Glomerular visceral epithelial cell (primary cell): Measurements from ENCODE around the gene HNRNPC.
"Not testable (repeated sequence)": the region's sequence is repeated elsewhere in the genome, so short reads cannot be mapped to it uniquely, and the experiment has no call there.

ENCODE experiments used
- DNase-seq: peaks from one replicate; pipeline ENCODE4 v3.0.0-alpha.2; 2016; ENCODE audit errors: extremely low spot score

Gene HNRNPC

GRCh38 chr14:21244544-21244943 lies 24.7 kb downstream of the HNRNPC start:
- no peak for DNase-seq

GRCh38 chr14:21241218-21241819 lies 27.9 kb downstream of the HNRNPC start:
- no peak for DNase-seq

DNA sequence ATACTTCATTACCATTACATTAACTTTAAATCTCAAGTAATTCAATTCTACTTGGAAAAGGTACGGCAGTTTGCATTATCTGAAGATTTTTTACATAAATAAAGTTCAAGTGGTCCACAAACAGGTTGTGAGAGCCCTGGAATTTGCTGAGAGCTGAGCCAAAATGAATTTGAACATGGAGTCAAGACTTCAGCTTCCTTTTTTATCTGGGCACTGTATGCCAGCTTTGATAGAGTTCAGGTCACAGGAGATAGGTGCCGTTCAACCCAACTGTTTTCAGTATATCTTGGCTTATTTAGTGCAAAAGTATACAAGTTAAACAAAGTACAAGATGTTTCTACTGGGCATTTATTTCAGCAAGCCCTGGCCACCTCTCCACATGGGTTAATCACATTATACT lies 28.8 kb downstream of the HNRNPC start:
- DNase-seq = no peak

DNA sequence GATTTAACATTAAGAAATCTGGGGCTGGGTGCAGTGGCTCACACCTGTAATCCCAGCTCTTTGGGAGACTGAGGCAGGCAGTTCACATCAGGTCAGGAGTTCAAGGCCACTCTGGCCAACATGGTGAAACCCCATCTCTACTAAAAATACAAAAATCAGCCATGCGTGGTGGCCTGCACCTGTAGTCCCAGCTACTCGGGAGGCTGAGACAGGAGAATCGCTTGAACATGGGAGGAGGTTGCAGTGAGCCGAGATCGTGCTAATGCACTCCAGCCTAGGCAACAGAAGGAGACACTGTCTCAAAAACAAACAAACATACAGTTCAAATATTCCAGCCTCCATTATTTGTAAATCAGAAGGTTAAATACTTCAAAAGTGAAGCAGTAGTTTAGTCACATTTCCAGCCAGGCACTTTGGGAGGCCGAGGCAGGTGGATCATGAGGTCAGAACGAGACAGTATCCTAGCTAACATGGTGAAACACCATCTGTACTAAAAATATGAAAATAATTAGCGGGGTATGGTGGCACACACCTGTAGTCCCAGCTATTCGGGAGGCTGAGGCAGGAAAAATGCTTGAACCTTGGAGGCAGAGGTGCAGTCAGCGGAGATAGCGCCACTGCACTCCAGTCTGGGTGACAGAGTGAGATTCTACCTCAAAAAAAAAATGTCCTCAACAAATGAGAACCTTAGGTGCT lies 30.3 kb downstream of the HNRNPC start:
- no peak for DNase-seq

GRCh38 chr14:21236948-21237797 lies 32.1 kb downstream of the HNRNPC start:
- no peak for DNase-seq

- no peak for DNase-seq
Observed at GRCh38 chr14:21234112-21234511, 35.1 kb downstream of the HNRNPC start.

DNA sequence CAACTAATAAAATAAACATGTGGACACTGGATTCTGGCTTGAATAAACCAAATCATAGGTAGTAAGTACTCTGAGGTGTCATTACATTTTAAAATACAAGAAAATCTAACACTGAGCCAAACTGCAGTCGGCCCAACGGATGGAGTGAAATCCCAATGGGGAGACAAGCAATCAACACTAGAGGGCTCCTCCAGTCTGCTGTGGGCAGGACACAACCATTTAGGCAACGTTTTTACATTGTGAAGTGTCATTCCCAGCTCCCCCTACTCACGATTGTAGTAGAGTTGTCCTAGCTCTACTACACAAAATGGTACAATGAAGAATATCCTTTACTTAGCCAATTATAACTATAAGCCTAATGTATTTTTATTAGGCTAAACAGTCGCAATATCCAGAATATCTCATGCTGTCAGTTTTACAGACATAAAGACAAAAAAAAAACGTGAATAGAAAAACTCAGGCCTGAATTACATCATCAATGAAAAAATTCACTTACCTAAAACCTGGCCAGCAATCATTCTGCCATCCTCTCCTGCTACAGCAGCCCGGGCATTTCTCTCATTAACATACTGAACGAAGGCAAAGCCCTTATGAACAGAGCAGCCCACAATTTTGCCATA lies 35.7 kb downstream of the HNRNPC start:
- DNase-seq = no peak

- no peak for DNase-seq
Observed at GRCh38 chr14:21231020-21231652, 38.1 kb downstream of the HNRNPC start.

DNA sequence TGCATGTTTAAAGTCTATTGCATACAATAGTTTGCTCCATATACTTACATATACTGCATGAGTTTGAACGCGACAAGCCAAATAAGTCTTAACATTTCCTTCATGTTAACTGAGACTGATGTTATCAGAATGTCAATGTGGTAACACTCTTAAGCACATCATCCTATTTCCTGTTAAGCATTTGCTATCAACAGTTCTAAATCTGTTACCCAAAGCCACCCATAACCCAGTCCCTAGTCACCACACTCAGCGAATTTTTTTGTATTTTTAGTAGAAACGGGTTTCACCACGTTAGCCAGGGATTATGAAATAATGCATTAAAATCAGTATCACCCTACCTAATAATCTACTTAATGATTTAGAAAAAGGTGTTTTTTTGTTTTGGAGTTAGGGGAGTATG lies 39.4 kb downstream of the HNRNPC start:
- no peak for DNase-seq

DNA sequence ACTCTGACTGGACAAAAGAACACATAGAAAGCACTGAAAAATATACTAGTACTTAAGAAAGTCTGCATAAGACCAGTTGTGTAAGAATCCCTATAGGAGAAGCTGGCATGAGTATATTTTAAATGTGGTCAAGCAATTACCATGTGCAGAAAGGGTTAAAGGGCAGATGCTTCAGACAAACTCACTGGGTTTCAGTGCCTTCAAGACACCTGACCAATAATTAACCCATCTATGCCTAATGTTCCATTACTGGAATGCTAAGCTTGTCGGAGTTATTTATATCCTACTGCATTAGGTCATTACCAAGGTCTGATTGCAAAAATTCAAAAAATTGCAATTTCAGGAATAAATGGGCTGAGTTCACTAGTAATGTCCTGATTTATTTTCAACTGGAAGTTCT lies 41.3 kb downstream of the HNRNPC start:
- peak; percentile 81 for DNase-seq

GRCh38 chr14:21227150-21227549 lies 42.1 kb downstream of the HNRNPC start:
- DNase-seq = no peak

DNA sequence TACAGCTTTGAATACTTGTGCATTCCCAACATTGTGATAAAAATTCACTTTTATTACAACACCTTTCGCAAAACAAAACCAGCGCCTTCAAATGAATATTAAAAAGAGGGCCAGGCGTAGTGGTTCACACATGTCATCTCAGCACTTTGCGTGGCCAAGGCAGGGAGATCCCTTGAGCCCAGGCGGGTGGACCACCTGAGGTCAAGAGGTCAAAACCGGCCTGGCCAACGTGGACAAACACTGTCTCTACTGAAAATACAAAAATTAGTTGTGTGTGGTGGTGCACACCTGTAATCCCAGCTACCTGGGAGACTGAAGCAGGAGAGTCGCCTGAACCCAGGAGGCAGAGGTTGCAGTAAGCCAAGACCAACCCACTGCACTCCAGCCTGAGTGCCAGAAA lies 42.8 kb downstream of the HNRNPC start:
- DNase-seq = no peak

DNA sequence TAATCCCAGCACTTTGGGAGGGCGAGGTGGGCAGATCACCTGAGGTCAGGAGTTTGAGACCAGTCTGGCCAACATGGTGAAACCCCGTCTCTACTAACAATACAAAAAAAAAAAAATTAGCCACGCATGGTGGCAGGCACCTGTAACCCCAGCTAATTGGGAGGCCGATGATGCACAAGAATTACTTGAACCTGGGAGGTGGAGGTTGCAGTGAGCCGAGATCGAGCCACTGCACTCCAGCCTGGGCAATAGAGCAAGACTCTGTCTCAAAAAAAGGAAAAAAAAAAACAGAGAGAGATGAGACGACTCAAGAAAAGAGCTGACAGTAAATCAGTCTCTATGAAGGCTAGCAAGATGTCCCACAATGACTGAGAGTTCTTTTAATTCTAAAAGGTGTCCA lies 44.1 kb downstream of the HNRNPC start:
- DNase-seq = not testable (repeated sequence)

GRCh38 chr14:21220874-21221477 lies 48.3 kb downstream of the HNRNPC start:
- DNase-seq = no peak

DNA sequence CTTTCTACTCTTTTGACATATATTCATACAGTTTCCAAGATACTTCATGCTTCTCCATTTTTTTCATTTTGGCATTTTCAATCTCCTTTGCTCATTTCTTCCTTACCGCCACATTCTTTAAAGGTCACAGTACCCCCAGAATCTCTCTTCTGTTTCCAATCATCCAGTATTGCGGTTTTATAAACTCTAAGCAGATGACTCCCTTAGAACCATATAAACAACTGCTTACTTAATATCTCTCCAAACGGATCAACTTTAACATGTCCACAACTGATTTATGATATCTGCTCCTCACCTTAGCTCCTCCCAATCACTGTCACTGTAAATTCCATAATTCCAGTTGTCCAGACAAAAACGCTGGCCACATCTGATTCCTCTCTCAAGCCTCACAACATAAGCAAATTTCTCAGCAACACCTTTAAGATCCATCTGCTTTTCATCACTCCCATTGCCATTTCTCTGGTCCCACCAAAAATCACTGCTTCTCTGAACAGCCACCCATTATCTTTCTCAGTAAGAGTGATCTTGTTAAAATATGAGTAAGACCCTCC lies 49.6 kb downstream of the HNRNPC start:
- no peak for DNase-seq

- no peak for DNase-seq
Observed at GRCh38 chr14:21219120-21219519, 50.1 kb downstream of the HNRNPC start.

DNA sequence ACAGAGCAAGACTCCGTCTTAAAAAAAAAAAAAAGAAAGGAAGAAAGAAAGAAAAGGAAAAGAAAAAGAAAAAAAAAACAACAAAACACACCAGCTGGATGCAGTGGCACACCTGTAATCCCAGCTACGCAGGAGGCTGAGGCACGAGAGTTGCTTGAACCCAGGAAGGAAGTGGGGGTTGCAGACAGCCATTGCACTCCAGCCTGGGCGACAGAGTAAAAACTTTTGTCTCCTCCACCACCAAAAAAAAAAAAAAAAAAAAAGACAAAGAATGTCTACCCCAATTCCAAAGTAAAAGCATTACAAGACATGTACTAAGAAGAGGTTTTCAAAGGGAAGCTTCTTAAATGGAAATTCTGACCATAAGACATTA lies 53.4 kb downstream of the HNRNPC start:
- DNase-seq = no peak

DNA sequence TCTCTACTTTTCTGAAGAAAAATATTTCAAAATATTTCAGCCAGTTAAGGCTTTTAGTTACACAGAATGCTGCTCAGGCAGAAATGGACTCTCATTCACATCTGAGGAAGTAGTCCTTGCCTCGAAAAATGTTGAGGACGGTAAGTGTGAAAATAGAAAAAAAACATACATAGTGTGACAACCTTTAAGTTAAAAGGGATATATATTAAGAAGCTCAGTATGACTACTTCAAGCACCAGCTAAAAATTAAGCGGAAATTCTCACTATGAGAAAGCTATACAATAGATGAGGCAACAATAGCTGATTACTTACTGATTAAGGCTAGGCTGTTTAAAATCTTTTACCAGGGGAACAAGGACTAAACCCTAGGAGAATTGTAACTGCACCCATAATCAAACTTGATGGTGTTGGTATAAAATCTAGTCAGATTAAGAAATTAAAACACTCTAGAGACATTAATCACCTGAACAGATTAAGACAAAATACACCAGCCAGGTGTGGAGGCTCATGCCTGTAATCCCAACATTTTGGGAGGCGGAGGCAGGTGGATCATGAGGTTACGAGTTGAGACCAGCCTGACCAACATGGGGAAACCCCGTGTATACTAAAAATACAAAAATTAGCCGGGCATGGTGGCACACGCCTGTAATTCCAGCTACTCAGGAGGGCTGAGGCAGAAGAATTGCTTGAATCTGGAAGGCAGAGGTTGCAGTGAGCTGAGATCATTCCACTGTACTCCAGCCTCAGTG lies 53.9 kb downstream of the HNRNPC start:
- DNase-seq = no peak

GRCh38 chr14:21213652-21214051 lies 55.6 kb downstream of the HNRNPC start:
- DNase-seq = no peak

DNA sequence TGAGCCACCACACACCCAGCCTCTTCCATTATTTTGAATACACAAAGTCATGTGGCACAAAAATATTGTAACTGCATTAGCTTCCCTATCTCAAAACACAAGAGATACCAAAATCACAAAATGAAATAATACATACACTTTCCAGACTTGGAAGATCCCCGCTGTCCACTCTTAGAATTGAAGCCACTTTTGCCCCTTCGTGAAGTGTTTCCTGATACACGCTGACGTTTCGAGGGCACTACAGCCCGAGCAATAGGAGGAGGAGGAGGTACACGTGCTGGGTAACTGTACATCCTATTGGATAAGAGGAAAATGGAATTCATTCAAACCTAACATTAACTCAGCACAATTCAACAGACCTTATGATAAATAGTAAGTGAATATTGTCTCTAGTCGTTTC lies 56.4 kb downstream of the HNRNPC start:
- DNase-seq = not testable (repeated sequence)

- DNase-seq = no peak
Observed at GRCh38 chr14:21211509-21211908, 57.7 kb downstream of the HNRNPC start.
